Immature natural killer cell (primary cell): ENCODE measurements around the gene AIFM2. TPM values are rescaled to one million over a fixed set of nuclear protein-coding genes. Genes with fewer than 3 reads are reported as not detected.
"Not testable (repeated sequence)": the region's sequence is repeated elsewhere in the genome, so short reads cannot be mapped to it uniquely, and the experiment has no call there.

ENCODE experiments used
- DNase-seq, 3 donors: peaks; one replicate each; pipeline ENCODE4 v3.0.0; 2022; ENCODE audit warnings: mixed read lengths in 1 of 3
- H3K27ac Mint-ChIP-seq, 6 donors: one replicate each; pipeline ENCODE4 v1.8.0; 2020; ENCODE audit warnings: mixed read lengths in 6 of 6, mild to moderate bottlenecking in 5 of 6, inconsistent platforms in 4 of 6, moderate library complexity in 3 of 6
- H3K27me3 Mint-ChIP-seq, 3 donors: one replicate each; pipeline ENCODE4 v1.8.0; 2020 to 2021; ENCODE audit warnings: low read depth in 3 of 3, mild to moderate bottlenecking in 3 of 3, mixed read lengths in 3 of 3, moderate library complexity in 3 of 3, inconsistent platforms in 1 of 3
- H3K36me3 Mint-ChIP-seq, 3 donors: one replicate each; pipeline ENCODE4 v1.8.0; 2020; ENCODE audit warnings: mixed read lengths in 3 of 3, inconsistent platforms in 2 of 3, mild to moderate bottlenecking in 2 of 3
- H3K4me1 Mint-ChIP-seq, 2 donors: one replicate each; pipeline ENCODE4 v1.8.0; 2020; ENCODE audit warnings: inconsistent platforms in 2 of 2, mild to moderate bottlenecking in 2 of 2, mixed read lengths in 2 of 2, moderate library complexity in 1 of 2
- H3K4me3 Mint-ChIP-seq, 5 donors: one replicate each; pipeline ENCODE4 v1.8.0; 2020; ENCODE audit warnings: mild to moderate bottlenecking in 5 of 5, mixed read lengths in 5 of 5, inconsistent platforms in 3 of 5, moderate library complexity in 3 of 5
- H3K9me3 Mint-ChIP-seq, 6 donors: one replicate each; pipeline ENCODE4 v1.8.0; 2020; ENCODE audit warnings: mild to moderate bottlenecking in 6 of 6, mixed read lengths in 6 of 6, inconsistent platforms in 4 of 6, moderate library complexity in 3 of 6
- polyA plus RNA-seq, 3 donors: library from polyadenylated mRNA; unstranded; fragments of 300-500 nt; fragmentation: Illumina TruSeq; gene quantifications; one replicate each; pipeline ENCODE4 v1.2.3, GENCODE V29; 2021

Gene AIFM2
- polyA plus RNA-seq, 3 donors from 2014 or later = 1.4 to 2.6 (median 2.1) TPM

- Mint-ChIP-seq H3K4me1 (peaks cover 63 to 85% of the 10 kb centered on the region in 2 donors), H3K36me3 (peaks cover 7 to 28% (median 9%) of the 10 kb centered on the region in 3 donors), H3K27ac (peak overlapping the region; percentile 80 to 94 (median 91)), H3K27me3 (peaks cover 1 to 6% (median 5%) of the 10 kb centered on the region in 3 donors), H3K9me3 (no peaks in the 10 kb centered on the region), H3K4me3 (peak overlapping the region; percentile 69 to 84 (median 75))
- peak; percentile 70 to 78 (median 75) for DNase-seq
Observed at GRCh38 chr10:70162892-70163201, 30.2 kb upstream of the AIFM2 start.

DNA sequence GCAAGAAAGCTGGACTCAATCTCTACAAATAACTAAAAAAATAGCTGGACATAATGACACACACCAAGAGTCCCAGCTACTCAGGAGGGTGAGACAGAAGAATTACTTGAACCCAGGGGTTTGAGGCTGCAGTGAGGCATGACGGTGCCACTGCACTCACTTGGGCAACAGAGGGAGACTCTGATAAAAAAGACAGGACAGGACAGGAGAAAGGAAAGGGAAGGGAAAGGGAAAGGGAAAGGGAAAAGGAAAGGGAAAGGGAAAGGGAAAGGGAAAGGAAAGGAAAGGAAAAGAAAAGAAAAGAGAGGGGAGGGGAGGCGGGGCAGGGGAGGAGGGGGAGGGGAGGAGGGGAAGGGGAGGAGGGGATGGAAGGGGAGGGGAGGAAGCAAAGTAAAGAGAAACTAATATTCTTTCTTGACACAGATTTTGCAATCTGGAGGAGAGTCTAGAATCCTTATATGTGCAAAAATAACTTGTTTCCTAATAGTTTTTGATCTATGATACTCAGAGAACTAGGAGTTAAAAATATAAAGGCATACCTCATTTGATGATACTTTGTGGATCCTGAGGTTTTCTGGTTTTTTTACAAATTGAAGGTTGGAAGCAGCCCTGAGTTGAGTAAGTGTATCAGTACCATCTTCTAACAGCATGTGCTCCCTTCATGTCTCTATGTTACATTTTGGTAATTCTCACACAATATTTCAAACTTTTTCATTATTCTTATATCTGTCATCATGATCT, 29.7 kb upstream of the AIFM2 start:
- Mint-ChIP-seq H3K36me3 (peaks cover 7 to 33% (median 9%) of the 10 kb centered on the region in 3 donors), H3K27ac (peak overlapping the region; percentile 80 to 94 (median 92)), H3K4me1 (peaks cover 60 to 80% of the 10 kb centered on the region in 2 donors), H3K4me3 (peak overlapping the region; percentile 69 to 84 (median 75)), H3K9me3 (no peaks in the 10 kb centered on the region), H3K27me3 (peaks cover 1 to 6% (median 5%) of the 10 kb centered on the region in 3 donors)
- no peak for DNase-seq

DNA sequence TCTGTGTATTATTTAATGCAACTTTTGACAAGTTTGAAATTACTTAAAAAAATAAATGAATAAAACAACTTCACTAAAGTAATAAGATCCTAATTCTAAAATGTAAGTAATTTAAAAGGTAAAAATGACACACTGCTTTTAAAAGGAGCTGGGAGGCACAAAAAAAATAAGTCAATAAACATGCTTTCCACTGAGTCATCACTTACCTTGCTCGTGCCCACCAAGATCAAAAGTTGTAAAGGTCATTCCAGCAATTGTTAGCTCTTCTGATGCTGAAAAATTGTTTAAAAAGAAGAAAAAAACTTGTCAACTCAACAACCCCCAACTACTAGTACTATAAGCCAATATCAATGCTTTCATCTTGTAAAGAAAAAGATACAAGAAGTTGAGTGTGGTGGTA, 28.2 kb upstream of the AIFM2 start:
- H3K9me3 Mint-ChIP-seq = no peaks in the 10 kb centered on the region
- DNase-seq = no peak
- H3K27me3 Mint-ChIP-seq = peaks cover 3 to 8% (median 6%) of the 10 kb centered on the region in 3 donors
- peak overlapping the region in 1 of 5 donors; percentile 29 for H3K4me3 Mint-ChIP-seq
- H3K27ac Mint-ChIP-seq = peak overlapping the region in 3 of 6 donors; percentile 21 to 92 (median 67)
- H3K4me1 Mint-ChIP-seq = peaks cover 54 to 69% of the 10 kb centered on the region in 2 donors
- H3K36me3 Mint-ChIP-seq = peaks cover 16 to 39% (median 17%) of the 10 kb centered on the region in 3 donors

DNA sequence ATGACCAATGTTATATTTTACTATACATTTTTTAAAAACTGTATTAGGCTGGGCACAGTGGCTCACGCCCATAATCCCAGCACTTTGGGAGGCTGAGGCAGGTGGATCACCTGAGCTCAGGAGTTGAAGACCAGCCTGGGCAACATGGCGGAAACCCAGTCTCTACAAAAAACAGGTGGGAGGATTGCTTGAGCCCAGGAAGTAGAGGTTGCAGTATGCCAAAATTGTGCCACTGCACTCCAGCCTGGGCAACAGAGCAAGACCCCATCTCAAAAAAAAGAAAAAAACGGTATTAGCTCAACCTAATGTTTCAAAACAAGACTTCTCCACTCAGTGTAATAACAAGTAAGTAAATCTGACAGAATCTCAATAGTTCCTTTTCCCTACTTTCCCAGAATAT, 26.7 kb upstream of the AIFM2 start:
- H3K4me3 Mint-ChIP-seq, H3K9me3 Mint-ChIP-seq, DNase-seq, H3K27me3 Mint-ChIP-seq: not testable (repeated sequence)
- peaks cover 21 to 50% (median 25%) of the 10 kb centered on the region in 3 donors for H3K36me3 Mint-ChIP-seq
- H3K27ac Mint-ChIP-seq = peak overlapping the region in 1 of 6 donors; percentile 39
- peaks cover 48 to 58% of the 10 kb centered on the region in 2 donors for H3K4me1 Mint-ChIP-seq

DNA sequence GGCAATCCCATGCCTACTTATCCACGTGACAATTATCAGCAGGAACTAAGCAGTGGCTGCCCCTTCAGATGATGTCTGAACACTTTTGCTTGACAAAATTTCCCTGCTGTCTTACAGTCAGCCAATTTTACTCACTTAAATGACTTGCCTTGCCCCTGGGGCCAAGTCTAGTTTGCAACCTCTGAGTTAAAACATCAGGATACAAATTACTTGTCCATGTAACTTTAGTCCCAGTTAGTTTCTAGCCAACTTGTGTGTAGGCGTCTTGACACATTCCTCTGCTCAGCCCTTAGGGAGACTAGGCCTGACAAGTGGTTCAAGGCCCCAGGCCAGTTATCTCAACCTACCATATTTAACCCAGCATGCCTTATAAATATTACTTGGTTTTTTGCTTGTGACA, 25.5 kb upstream of the AIFM2 start:
- Mint-ChIP-seq H3K27ac (no peak overlapping the region), H3K9me3 (no peaks in the 10 kb centered on the region), H3K36me3 (peaks cover 24 to 57% (median 26%) of the 10 kb centered on the region in 3 donors), H3K4me1 (peaks cover 36 to 55% of the 10 kb centered on the region in 2 donors), H3K4me3 (no peak overlapping the region), H3K27me3 (peaks cover 2 to 5% (median 3%) of the 10 kb centered on the region in 3 donors)
- no peak for DNase-seq

- Mint-ChIP-seq H3K27ac (peak overlapping the region in 1 of 6 donors; percentile 1), H3K27me3 (peaks cover 0 to 3% (median 3%) of the 10 kb centered on the region in 3 donors), H3K4me1 (peaks cover 17 to 32% of the 10 kb centered on the region in 2 donors), H3K9me3 (no peaks in the 10 kb centered on the region), H3K4me3 (no peak overlapping the region), H3K36me3 (peaks cover 34 to 72% (median 37%) of the 10 kb centered on the region in 3 donors)
- DNase-seq = no peak
Observed at GRCh38 chr10:70155255-70155838, 22.7 kb upstream of the AIFM2 start.

DNA sequence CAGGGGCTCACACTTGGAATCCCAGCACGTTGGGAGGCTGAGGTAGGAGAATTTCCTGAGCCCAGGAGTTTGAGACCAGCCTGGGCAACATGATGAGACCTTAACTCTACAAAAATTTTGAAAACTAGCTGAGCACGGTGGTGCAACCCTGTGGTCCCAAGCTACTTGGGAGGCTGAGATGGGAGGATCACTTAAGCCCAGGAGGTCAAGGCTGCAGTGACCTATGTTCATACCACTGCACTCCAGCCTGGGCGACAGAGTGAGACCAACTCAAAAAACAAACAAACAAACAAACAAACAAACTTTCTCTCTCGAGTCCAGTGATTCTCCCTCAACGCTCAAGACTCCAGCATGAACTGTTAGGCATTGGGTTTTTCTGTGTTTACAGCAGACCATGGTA, 15.9 kb upstream of the AIFM2 start:
- Mint-ChIP-seq H3K4me1 (peaks cover 26 to 43% of the 10 kb centered on the region in 2 donors), H3K27ac (peak overlapping the region in 3 of 6 donors; percentile 36 to 62 (median 55)), H3K4me3 (no peak overlapping the region), H3K36me3 (peaks cover 16 to 28% (median 18%) of the 10 kb centered on the region in 3 donors), H3K9me3 (no peaks in the 10 kb centered on the region), H3K27me3 (peaks cover 4 to 10% (median 5%) of the 10 kb centered on the region in 3 donors)
- no peak for DNase-seq

- Mint-ChIP-seq H3K4me3 (peak overlapping the region; percentile 86 to 95 (median 90)), H3K9me3 (no peaks in the 10 kb centered on the region), H3K4me1 (peaks cover 33 to 34% of the 10 kb centered on the region in 2 donors), H3K27me3 (peaks cover 4 to 10% (median 7%) of the 10 kb centered on the region in 3 donors), H3K36me3 (peaks cover 8 to 15% (median 15%) of the 10 kb centered on the region in 3 donors), H3K27ac (peak overlapping the region; percentile 79 to 98 (median 96))
- no peak for DNase-seq
Observed at GRCh38 chr10:70147259-70147625, 14.6 kb upstream of the AIFM2 start.

GRCh38 chr10:70146489-70147258, 14.0 kb upstream of the AIFM2 start, which contains the start of gene TYSND1:
TSS of gene TYSND1 (minus strand) at chr10:70146700. CDS start at chr10:70146586, 114 bp downstream.
- peaks cover 4 to 10% (median 7%) of the 10 kb centered on the region in 3 donors for H3K27me3 Mint-ChIP-seq
- H3K4me1 Mint-ChIP-seq = peaks cover 30 to 38% of the 10 kb centered on the region in 2 donors
- peak within 1 kb of the TSS; percentile 79 to 98 (median 96) for H3K27ac Mint-ChIP-seq
- H3K9me3 Mint-ChIP-seq = no peaks in the 10 kb centered on the region
- DNase-seq = peak; percentile 91 to 92 (median 91)
- peak within 1 kb of the TSS; percentile 88 to 95 (median 90) for H3K4me3 Mint-ChIP-seq
- peaks cover 7 to 15% (median 10%) of the 10 kb centered on the region in 3 donors for H3K36me3 Mint-ChIP-seq

DNA sequence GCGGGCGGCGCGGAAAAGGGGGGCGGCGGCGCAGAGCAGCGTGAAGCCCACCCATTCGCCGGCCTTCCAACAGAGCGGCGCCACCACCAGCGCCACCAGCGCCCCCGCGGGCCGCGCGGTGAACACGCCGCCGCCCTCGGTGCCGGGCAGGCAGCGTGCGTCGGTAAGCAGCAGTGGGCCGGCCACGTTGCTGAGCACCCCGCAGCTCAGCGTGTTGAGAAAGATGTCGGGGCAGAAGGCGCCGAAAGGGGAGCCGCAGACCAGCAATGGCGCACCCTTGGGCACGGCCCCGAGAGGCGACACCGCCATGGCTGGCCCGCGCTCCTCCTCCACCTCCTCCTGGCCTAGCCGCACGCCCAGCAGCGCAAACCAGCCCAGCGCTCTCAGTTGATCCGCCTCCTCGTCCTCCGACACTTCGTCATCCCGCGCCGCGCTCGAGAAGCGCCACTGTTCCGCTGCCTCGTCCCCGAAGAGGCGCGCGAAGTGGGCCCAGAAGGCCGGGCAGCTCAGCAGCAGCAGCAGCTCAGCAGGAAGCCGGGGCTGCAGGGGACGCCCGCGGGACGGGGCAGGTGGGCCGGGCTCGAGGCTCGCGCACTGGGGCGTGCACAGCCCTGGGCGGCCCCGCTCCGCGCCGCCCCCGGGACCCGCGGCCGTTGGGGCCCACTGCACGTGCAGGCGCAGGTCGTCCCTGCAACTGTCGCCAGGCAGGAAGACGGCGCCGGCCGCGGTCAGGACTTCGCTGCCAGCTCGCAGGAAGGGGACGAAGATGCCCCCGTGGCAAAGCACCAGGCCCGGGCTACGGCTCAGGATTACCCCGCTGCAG, 13.3 kb upstream of the AIFM2 start:
- peak; percentile 78 to 82 (median 81) for DNase-seq
- no peaks in the 10 kb centered on the region for H3K9me3 Mint-ChIP-seq
- peak overlapping the region; percentile 79 to 97 (median 91) for H3K27ac Mint-ChIP-seq
- peaks cover 28 to 39% of the 10 kb centered on the region in 2 donors for H3K4me1 Mint-ChIP-seq
- peak overlapping the region; percentile 81 to 93 (median 90) for H3K4me3 Mint-ChIP-seq
- peaks cover 4 to 10% (median 7%) of the 10 kb centered on the region in 3 donors for H3K27me3 Mint-ChIP-seq
- peaks cover 4 to 8% (median 5%) of the 10 kb centered on the region in 3 donors for H3K36me3 Mint-ChIP-seq

- no peaks in the 10 kb centered on the region for H3K9me3 Mint-ChIP-seq
- H3K36me3 Mint-ChIP-seq = peaks cover 4 to 5% (median 5%) of the 10 kb centered on the region in 3 donors
- H3K4me1 Mint-ChIP-seq = peaks cover 28 to 43% of the 10 kb centered on the region in 2 donors
- H3K27me3 Mint-ChIP-seq = peaks cover 4 to 10% (median 7%) of the 10 kb centered on the region in 3 donors
- no peak for DNase-seq
- peak overlapping the region; percentile 81 to 89 (median 86) for H3K4me3 Mint-ChIP-seq
- peak overlapping the region; percentile 49 to 89 (median 82) for H3K27ac Mint-ChIP-seq
Observed at GRCh38 chr10:70145166-70145665, 12.6 kb upstream of the AIFM2 start.

DNA sequence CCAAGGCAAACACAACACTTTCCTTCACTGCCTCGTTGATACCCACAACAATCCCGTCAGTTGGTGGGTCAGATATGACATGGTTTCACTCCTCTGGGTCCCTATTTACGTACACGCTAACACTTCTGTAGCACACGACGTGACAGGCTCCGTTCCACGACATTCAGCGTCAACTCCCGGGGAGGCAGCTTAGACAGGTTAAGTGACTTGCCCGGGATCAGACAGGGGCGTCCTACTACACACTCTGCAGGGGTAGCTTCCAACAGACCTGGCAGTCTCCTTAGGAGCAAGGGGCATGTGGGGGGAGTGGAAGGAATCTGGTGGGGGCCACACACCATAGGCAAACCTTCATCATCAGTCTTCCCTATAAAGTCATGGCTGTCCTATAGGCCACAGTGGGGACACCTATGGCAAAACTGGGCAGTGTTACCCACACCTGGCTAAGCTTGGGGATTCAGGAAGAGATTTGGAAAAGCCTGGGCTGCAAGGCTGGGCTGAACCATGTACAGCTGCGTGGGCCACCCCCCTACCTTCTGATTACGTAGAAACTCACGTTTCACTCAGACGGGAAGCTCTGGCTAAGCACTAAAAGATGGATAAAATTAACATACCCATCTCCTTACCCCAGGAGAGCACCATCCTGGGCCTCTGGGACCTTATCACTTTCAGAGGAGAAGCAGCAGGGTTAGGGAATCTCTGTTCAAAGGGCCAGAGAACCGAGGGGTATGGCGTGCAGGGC, 11.9 kb upstream of the AIFM2 start:
- DNase-seq = no peak
- Mint-ChIP-seq H3K4me1 (peaks cover 28 to 38% of the 10 kb centered on the region in 2 donors), H3K9me3 (no peaks in the 10 kb centered on the region), H3K36me3 (no peaks in the 10 kb centered on the region), H3K27me3 (peaks cover 4 to 10% (median 7%) of the 10 kb centered on the region in 3 donors), H3K4me3 (peak overlapping the region; percentile 81 to 89 (median 86)), H3K27ac (peak overlapping the region; percentile 57 to 89 (median 82))
